HUES64 (cell line): Measurements from ENCODE around the gene SLC35B2.

ENCODE experiments used
- H3K27ac ChIP-seq: 2 replicates; pipeline ENCODE4 v1.7.0; 2013; ENCODE audit warnings: low read depth, low read length, inconsistent platforms
- H3K27me3 ChIP-seq: 2 replicates; pipeline ENCODE4 v1.6.1; 2013; ENCODE audit warnings: mild to moderate bottlenecking, low read length; ENCODE audit not compliant: insufficient read depth
- H3K36me3 ChIP-seq: 2 replicates; pipeline ENCODE4 v1.6.1; 2013; ENCODE audit warnings: mild to moderate bottlenecking, low read length; ENCODE audit not compliant: insufficient read depth
- H3K4me1 ChIP-seq: 2 replicates; pipeline ENCODE4 v1.6.1; 2013; ENCODE audit warnings: mild to moderate bottlenecking, low read length, moderate library complexity; ENCODE audit not compliant: insufficient read depth
- H3K4me3 ChIP-seq: 2 replicates; pipeline ENCODE4 v1.5.1; 2013; ENCODE audit warnings: mild to moderate bottlenecking, low read length, moderate library complexity
- H3K9ac ChIP-seq: 2 replicates; pipeline ENCODE4 v1.6.1; 2013; ENCODE audit warnings: mild to moderate bottlenecking, low read depth, low read length
- H3K9me3 ChIP-seq: 2 replicates; pipeline ENCODE4 v1.6.1; 2013; ENCODE audit warnings: low read depth, low read length; ENCODE audit not compliant: insufficient read depth
- WGBS: fragments of 150-250, 120-280 bp; methylation state at CpG from one replicate; pipeline ENCODE4 v1.1.7; 2013; ENCODE audit warnings: missing lambda C conversion rate; 5-methylcytosine and 5-hydroxymethylcytosine counted together

SLC35B2 gene

GRCh38 chr6:44249082-44249748 lies 8.1 kb downstream of the SLC35B2 start:
- H3K9ac ChIP-seq, result peak overlapping the region; percentile 99
- H3K4me1 ChIP-seq, result peaks cover 19% of the 10 kb centered on the region; the same call in 1 of the 2 replicates
- H3K9me3 ChIP-seq, result no peaks in the 10 kb centered on the region
- H3K27ac ChIP-seq, result peak overlapping the region; percentile 62; the same call in 1 of the 2 replicates
- WGBS, result 89% methylated on average over 9 of the region's 9 CpGs
- no peaks in the 10 kb centered on the region for H3K27me3 ChIP-seq
- H3K36me3 ChIP-seq, result peaks cover 65% of the 10 kb centered on the region
- peak overlapping the region; percentile 76 for H3K4me3 ChIP-seq

GRCh38 chr6:44248579-44248978 lies 8.7 kb downstream of the SLC35B2 start:
- H3K9ac ChIP-seq, result peak overlapping the region; percentile 99
- H3K27ac ChIP-seq, result peak overlapping the region; percentile 62; the same call in 1 of the 2 replicates
- 62% methylated on average over 1 of the region's 1 CpG for WGBS

GRCh38 chr6:44247338-44248302 lies 9.7 kb downstream of the SLC35B2 start:
- H3K27me3 ChIP-seq, result no peaks in the 10 kb centered on the region
- peaks cover 49% of the 10 kb centered on the region for H3K36me3 ChIP-seq
- H3K27ac ChIP-seq, result peak overlapping the region; percentile 89
- H3K4me3 ChIP-seq, result peak overlapping the region; percentile 76
- WGBS, result under 1% methylated on average over 51 of the region's 52 CpGs
- H3K9me3 ChIP-seq, result no peaks in the 10 kb centered on the region
- H3K9ac ChIP-seq, result peak overlapping the region; percentile 99
- peaks cover 19% of the 10 kb centered on the region; the same call in 1 of the 2 replicates for H3K4me1 ChIP-seq

More at GRCh38 chr6:44248579-44248978, 8.7 kb downstream of the SLC35B2 start:
- peaks cover 19% of the 10 kb centered on the region; the same call in 1 of the 2 replicates for H3K4me1 ChIP-seq
- H3K9me3 ChIP-seq, result no peaks in the 10 kb centered on the region
- H3K27me3 ChIP-seq, result no peaks in the 10 kb centered on the region
- H3K4me3 ChIP-seq, result peak overlapping the region; percentile 76
- H3K36me3 ChIP-seq, result peaks cover 58% of the 10 kb centered on the region

GRCh38 chr6:44246663-44247337 lies 10.5 kb downstream of the SLC35B2 start, which contains the start of gene HSP90AB1:
TSS of gene HSP90AB1 (plus strand) at chr6:44247101. CDS start at chr6:44248630, 1,529 bp downstream.
- no peaks in the 10 kb centered on the region for H3K27me3 ChIP-seq
- peak within 1 kb of the TSS; percentile 76 for H3K4me3 ChIP-seq
- no peaks in the 10 kb centered on the region for H3K9me3 ChIP-seq
- H3K36me3 ChIP-seq, result peaks cover 41% of the 10 kb centered on the region
- H3K27ac ChIP-seq, result peak within 1 kb of the TSS; percentile 91
- WGBS, result under 1% methylated on average over 34 of the region's 34 CpGs
- H3K4me1 ChIP-seq, result peaks cover 19% of the 10 kb centered on the region; the same call in 1 of the 2 replicates
- peak within 1 kb of the TSS; percentile 99 for H3K9ac ChIP-seq

- H3K4me1 ChIP-seq, result peaks cover 19% of the 10 kb centered on the region; the same call in 1 of the 2 replicates
- peaks cover 33% of the 10 kb centered on the region for H3K36me3 ChIP-seq
- H3K27me3 ChIP-seq, result no peaks in the 10 kb centered on the region
- peak overlapping the region; percentile 91 for H3K27ac ChIP-seq
- peak overlapping the region; percentile 76 for H3K4me3 ChIP-seq
- H3K9me3 ChIP-seq, result no peaks in the 10 kb centered on the region
- H3K9ac ChIP-seq, result peak overlapping the region; percentile 99
- WGBS, result 1% methylated on average over 56 of the region's 62 CpGs
These were observed 11.2 kb downstream of the SLC35B2 start for GRCh38 chr6:44245912-44246662.

- peaks cover 19% of the 10 kb centered on the region; the same call in 1 of the 2 replicates for H3K4me1 ChIP-seq
- peaks cover 27% of the 10 kb centered on the region for H3K36me3 ChIP-seq
- H3K27me3 ChIP-seq, result no peaks in the 10 kb centered on the region
- WGBS, result 68% methylated on average over 12 of the region's 12 CpGs
- H3K4me3 ChIP-seq, result peak overlapping the region; percentile 76
- H3K9ac ChIP-seq, result peak overlapping the region; percentile 40
- no peaks in the 10 kb centered on the region for H3K9me3 ChIP-seq
- H3K27ac ChIP-seq, result peak overlapping the region; percentile 34
These were observed 11.9 kb downstream of the SLC35B2 start for GRCh38 chr6:44245391-44245911.

GRCh38 chr6:44243345-44243744 lies 14.0 kb downstream of the SLC35B2 start:
- peaks cover 8% of the 10 kb centered on the region; the same call in 1 of the 2 replicates for H3K4me1 ChIP-seq
- H3K9ac ChIP-seq, result no peak overlapping the region
- no peak overlapping the region for H3K4me3 ChIP-seq
- H3K9me3 ChIP-seq, result no peaks in the 10 kb centered on the region
- H3K36me3 ChIP-seq, result peaks cover 6% of the 10 kb centered on the region
- H3K27me3 ChIP-seq, result no peaks in the 10 kb centered on the region
- H3K27ac ChIP-seq, result no peak overlapping the region
- WGBS, result 91% methylated on average over 7 of the region's 7 CpGs

- WGBS, result 86% methylated on average over 7 of the region's 7 CpGs
- Histone ChIP-seq H3K4me3 (no peak overlapping the region), H3K27ac (no peak overlapping the region), H3K36me3 (peaks cover 15% of the 10 kb centered on the region), H3K9ac (no peak overlapping the region), H3K4me1 (peaks cover 16% of the 10 kb centered on the region), H3K27me3 (no peaks in the 10 kb centered on the region), H3K9me3 (no peaks in the 10 kb centered on the region)
These were observed 18.5 kb downstream of the SLC35B2 start for GRCh38 chr6:44238687-44239350.

- peaks cover 24% of the 10 kb centered on the region for H3K36me3 ChIP-seq
- peaks cover 16% of the 10 kb centered on the region for H3K4me1 ChIP-seq
- H3K27ac ChIP-seq, result no peak overlapping the region
- H3K4me3 ChIP-seq, result peak overlapping the region; percentile 58
- peak overlapping the region; percentile 54 for H3K9ac ChIP-seq
- no peaks in the 10 kb centered on the region for H3K27me3 ChIP-seq
- H3K9me3 ChIP-seq, result no peaks in the 10 kb centered on the region
- 3% methylated on average over 42 of the region's 42 CpGs for WGBS
These were observed 19.4 kb downstream of the SLC35B2 start for GRCh38 chr6:44237813-44238433.
